HG02610 (cell line): ENCODE results near the gene MRTFB.

ENCODE experiments used
- ATAC-seq: cut with Tn5 transposase; IDR thresholded peaks from one replicate; pipeline ENCODE4 v1.9.1; 2021; ENCODE audit warnings: mild to moderate bottlenecking, moderate library complexity; ENCODE audit not compliant: unreplicated experiment

Gene MRTFB

DNA sequence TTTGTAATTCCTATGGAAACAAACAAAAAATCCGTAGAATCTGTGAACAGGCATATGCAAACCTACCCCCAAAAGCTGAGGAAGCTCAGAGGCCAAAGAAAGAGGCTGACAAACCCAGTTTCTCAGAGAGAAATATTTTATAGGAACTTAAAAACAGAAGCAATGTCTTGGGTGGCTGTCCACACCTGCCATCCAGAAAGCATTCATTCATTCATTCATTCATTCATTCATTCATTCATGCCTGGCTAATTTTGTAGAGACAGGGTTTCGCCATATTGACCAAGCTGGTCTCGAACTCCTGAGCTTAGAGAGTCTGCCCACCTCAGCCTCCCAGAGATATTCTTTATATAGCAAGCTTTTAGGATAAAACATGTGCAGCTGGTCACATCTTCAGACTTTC, 154.3 kb downstream of the MRTFB start:
- ATAC-seq = no peak

GRCh38 chr16:14232106-14232864, 161.2 kb downstream of the MRTFB start:
- ATAC-seq = no peak

DNA sequence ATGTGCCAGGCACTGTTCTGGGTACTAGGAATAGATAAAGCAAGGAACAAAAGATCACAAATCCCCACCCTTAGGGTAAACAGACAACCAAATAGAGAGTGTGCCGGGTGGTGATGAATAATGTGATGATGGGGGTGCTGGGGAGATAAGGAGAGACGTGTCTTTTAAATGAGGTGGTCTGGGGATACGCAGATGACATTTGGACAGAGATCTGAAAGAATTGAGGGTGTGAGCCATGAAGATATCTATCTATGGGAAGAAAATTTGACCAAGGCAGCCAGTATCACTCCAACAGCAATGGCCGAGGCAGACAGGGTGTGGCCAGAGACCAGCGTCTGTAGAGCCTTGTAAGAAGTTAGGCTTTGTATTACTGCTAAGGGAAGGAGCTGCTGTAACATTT, 165.3 kb downstream of the MRTFB start:
- no peak for ATAC-seq

DNA sequence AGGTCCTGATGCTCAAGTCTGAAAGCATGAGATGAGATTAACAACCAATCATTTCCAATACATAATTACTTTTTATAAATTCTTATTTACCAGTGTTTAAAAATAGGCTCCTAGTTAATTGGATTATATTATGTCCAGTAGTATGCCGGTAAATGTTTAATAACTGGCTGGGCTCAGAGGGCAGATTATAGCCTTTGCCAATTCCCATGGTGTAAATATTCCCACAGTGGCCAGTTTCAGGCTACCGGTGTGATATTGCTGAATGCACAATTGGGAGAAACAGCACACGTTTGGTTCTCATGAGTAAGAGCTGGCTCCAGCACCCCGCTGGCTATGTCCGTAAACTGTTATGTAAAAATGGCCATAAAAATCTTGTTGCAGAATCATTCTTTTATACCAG, 167.6 kb downstream of the MRTFB start:
- ATAC-seq = no peak

DNA sequence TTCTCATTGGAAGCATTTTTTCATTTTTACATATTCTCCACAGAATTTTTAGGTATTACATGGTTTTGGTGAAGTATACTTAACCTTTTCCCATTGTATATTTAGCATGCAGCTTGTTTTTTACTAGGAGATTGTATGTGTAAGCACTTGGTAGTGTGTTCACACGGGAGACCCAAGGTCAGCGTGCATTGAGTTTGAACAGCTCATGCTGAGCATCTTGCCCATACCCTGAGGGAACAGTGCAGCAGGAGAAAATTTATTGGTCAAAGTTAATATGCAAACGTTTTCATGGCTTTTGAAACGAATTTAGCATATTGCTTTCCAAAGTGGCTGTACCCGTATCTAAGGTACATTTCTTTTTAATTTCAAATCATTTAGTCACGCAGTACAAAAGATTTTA, 168.7 kb downstream of the MRTFB start:
- no peak for ATAC-seq

DNA sequence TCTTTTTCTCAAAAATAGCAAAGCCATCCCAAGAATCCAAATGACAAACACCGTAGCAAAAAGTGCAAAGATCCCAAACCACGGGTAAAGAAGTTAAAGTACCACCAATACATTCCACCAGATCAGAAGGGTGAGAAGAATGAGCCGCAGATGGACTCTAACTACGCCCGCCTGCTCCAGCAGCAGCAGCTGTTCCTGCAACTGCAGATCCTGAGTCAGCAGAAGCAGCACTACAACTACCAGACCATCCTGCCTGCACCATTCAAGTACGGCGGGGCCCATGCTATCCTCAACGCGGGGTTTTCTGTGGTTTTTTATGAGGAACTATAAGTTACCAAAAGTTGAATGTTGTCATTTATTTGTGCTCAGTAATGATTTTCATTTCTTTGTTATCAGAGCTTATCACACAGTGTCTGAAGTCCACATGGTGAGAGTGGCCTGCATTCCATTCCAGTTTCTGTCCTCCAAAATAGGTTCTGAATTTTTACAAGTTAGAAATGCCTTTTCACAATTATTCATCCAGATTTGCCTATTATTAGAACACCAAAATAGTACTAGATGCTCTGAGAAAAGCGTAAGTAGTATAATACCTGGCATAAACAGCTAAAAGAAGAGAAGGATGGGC, 169.2 kb downstream of the MRTFB start:
- no peak for ATAC-seq

- ATAC-seq = no peak
Measured at GRCh38 chr16:14240964-14241363, 169.8 kb downstream of the MRTFB start.

- no peak for ATAC-seq
Measured at GRCh38 chr16:14241631-14242030, 170.5 kb downstream of the MRTFB start.

DNA sequence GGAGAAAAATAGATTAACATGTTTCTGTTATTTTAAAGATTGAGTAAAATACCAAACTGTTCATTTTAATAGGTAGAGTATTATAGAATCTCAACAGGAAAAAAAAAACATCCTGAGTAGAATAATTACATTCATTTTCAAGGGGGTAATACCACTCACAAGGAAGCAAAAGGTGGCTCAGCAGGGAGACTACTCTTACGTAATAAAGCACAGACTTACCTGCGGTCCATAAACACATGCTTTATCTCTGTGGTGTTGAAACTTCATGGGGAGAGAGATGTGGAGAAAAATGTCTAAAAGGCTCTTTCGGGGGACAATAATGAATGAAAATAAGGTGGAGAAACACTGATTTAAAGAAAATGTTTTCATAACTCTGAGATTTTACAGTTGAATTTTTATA, 171.7 kb downstream of the MRTFB start:
- no peak for ATAC-seq

DNA sequence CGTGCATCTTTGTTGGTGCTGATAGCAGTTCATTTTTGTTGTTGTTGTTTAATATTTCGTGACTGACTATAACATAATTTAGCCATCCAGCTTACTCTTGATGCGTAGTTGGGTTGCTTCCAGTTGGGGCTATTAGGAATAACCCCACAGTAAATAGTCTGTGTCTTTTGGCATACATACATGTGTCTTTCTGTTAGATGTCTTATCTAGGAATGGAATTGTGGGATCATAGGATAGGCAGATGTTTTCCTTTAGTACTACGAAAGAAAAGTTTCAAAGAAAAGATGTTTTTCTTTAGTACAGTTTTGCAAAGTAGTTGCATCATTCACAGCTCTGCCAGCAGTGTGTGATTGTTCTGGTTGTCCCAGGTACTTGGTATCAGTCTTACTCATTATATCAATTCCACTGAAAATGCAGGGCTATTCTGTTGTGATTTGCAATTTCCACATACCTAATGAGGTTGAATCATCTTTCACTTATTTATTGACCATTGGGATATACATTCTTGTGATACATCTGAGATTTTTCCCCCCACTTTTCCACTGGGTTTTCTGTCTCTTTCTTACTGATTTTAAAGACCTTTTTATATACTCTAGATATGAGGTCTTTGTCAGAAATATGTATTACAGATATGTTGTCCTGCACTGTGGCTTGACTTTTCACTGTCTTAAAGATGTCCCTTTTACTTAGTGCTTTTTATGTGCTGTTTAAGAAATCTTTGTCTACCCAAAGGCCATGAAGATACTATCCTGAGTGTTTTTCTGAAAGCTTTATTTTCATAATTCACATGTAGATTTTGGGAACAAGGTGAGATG, 173.3 kb downstream of the MRTFB start:
- ATAC-seq = no peak

- no peak for ATAC-seq
Measured at GRCh38 chr16:14248791-14249190, 177.7 kb downstream of the MRTFB start.

DNA sequence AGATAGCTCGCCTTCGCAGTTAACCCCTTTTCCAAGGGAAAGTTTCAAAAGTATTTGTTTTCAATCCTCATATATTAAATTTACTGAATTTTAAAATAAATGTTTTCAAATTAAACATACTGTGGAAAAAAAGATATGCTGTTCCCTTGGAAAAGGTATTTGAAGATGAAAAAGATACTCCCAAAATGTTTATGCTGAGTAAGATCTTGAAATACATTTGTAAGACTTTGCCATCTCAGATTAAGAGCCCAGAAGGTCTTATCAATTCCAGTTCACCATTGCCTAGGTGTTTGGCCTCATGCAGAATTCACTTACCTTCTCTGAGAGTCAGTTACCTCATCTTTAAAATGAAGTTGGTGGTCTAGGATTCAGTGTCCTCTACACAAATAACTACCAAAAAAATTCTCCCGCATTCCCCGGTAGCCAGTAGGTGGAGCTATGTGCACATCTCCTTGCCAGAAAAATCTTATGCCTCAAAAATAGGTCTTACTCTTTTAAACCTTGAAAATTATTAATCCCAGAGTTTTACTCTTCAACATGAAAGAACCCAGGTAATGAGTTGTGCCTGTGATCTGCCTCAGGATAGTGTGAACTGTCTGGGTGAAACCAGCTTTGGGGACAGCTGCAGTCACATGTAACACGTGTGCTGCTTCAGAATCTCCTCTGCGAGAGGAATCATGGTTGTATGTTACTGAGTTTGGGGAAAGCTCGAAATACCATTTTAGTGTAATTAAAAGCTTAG, 178.3 kb downstream of the MRTFB start:
- no peak for ATAC-seq

DNA sequence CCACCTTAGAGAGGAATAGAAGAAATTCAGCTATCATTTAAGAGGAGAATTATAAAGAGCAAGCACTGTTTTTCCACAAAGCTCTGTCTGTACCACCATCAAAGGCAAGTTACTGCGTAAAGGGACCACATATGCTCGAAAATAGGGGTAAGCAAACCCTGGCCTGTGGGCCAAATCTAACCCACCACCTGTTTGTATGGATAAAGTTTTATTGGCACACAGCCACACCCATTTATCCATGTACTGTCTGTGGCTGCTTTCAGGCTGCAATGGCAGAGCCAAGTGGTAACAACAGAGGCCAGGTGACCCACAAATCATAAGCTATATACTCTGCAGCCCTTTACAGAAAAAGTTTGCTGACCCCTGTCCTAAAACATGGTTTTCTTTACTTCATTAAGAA, 180.3 kb downstream of the MRTFB start:
- no peak for ATAC-seq

DNA sequence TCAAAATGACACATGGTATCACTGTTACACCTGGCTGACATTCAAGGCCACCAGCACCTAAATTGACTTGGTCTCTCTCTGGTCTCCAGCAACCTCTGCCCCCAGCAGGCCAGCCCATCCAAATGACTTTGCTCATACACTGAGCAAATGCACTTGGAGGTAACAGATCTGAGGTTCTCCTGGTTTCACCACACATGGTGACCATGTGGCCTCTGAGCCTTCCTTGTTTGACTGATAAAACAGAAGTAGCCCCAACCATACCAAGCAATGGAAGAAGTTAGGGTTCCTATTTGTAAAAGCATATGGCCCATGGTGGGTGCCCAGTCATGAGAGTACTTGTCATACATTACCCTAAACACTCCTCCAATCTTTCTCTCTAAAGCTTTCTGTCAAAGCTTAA, 181.7 kb downstream of the MRTFB start:
- no peak for ATAC-seq

GRCh38 chr16:14263011-14263410, 191.9 kb downstream of the MRTFB start:
- no peak for ATAC-seq

DNA sequence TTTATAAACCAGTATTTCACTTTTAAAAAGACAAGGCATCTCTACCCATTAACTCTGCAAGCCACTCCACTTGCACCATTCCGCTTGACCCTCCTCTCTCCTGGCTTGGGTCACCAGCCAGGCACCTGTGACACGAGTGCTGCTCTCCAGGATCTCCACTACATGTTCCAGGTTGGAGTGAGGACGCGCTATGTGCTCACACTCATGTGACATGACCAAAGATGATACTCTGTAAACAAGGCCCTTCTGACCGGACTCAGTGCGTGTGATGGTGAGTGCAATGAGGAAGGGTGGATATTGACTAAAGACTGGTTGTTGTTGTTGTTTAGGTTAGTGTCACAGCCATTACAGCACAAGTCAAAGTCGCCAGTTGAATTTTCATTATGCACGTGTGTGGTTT, 192.7 kb downstream of the MRTFB start:
- ATAC-seq = no peak

DNA sequence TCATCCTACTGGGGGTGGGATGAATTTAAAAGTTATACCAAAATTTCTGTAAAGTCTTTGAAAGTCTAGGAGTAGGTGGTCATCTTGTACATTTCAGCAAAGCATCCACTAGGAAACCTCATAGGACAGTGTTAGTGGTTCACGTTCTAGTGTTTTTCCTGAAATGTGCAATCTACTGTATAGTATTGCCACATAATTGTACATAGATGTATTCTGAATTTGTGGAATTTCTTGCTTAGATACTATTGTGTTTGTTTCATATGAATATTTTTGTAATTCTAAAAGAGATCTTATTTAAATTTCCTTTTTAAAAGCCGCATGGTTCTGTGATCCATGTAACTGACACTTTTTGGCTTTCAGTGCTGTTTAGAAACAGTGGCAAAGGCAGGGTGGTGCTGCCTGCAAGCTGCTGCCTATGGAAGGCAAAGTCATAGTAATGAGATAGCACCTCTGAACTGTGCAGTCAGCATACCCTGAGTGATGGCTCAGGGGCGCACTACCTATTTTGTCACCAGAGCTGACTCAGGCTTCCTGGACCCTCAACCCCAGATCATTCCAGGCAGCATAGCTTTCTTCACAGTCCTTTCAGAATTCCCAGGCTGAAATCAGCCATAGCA, 193.3 kb downstream of the MRTFB start:
- no peak for ATAC-seq

GRCh38 chr16:14268073-14268472, 197.0 kb downstream of the MRTFB start:
- ATAC-seq = no peak

DNA sequence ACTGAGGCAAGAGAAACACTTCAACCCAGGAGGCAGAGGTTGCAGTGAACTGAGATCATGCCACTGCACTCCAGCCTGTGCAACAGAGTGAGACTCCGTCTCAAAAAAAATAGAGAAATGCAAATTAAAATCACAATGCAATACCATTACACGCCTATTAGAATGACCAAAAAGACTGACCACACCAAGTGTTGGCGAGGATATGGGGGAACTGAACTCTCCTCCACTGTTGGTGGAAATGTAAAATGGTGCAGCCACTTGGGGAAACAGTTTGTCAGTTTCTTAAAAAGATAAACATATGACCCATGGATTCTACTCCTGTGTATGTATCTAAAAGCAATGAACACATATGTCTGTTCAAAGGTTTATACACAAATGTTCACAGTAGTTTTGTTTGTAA, 204.8 kb downstream of the MRTFB start:
- ATAC-seq = no peak

DNA sequence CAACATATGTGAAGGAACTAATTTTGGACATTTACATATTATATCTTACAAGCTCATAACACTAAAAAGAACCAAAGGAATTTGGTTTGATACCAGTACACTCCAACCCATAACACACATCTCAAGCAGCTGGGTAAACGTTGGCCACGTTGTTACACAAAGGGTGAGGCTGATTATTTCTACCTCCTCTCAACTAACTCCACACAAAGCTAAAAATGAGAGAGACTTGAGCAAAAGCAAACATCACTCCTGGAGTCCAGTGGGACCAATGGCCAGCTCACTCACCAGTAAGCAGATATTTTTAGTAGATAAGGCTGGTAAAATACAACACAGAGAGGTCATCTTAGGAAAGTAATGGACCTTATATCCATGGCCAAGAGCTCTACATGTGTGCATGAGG, 207.6 kb downstream of the MRTFB start:
- no peak for ATAC-seq

GRCh38 chr16:14280541-14280940, 209.4 kb downstream of the MRTFB start:
- ATAC-seq = no peak
